Panc1 (cell line): ENCODE measurements around the gene ALDH1A1. TPM values are rescaled to one million over a fixed set of nuclear protein-coding genes. Genes with fewer than 3 reads are reported as not detected.

ENCODE experiments used
- ATAC-seq: fragments of 200-7000 bp; cut with Tn5 transposase; 2 replicates; pipeline ENCODE4 v1.9.1; 2020; ENCODE audit warnings: mild to moderate bottlenecking, moderate library complexity
- BruUV-seq: library from RNA; stranded (reverse); fragments of 400-500 nt; replicated peaks from 2 replicates; lab custom pipeline; 2021; lab: Mats Ljungman, UMichigan
- CTCF ChIA-PET: fragments of 300-600 bp; sonication (Branson Sonifier 250); formaldehyde crosslinking; loops from one replicate; lab custom pipeline; 2022; ENCODE audit warnings: antibody characterized with exemption; lab: Charles Lee
- POLR2A ChIA-PET: fragments of 300-600 bp; sonication (Branson Sonifier 250); formaldehyde crosslinking; loops from one replicate; lab custom pipeline; 2022; ENCODE audit warnings: antibody characterized with exemption; lab: Charles Lee
- DNase-seq: peaks from one replicate; pipeline ENCODE4 v3.0.0-alpha.2; 2010; ENCODE audit warnings: low read depth, low spot score
- H3K27ac ChIP-seq: 2 replicates; pipeline ENCODE4 v1.5.1; 2011; ENCODE audit warnings: mild to moderate bottlenecking, low read length, inconsistent platforms
- H3K27me3 ChIP-seq: fragments of 200-500 bp; sonication (Bioruptor generic); 2 replicates; pipeline ENCODE4 v1.6.0; 2014; ENCODE audit warnings: low read length, inconsistent platforms; ENCODE audit not compliant: control insufficient read depth, insufficient read depth
- H3K36me3 ChIP-seq: fragments of 200-500 bp; sonication (Bioruptor generic); 2 replicates; pipeline ENCODE4 v1.5.1; 2014; ENCODE audit warnings: inconsistent platforms, mild to moderate bottlenecking, low read length, moderate library complexity; ENCODE audit not compliant: control insufficient read depth, insufficient read depth
- H3K4me1 ChIP-seq: 2 replicates; pipeline ENCODE4 v1.5.1; 2011; ENCODE audit warnings: inconsistent platforms, mild to moderate bottlenecking, low read length, moderate library complexity; ENCODE audit not compliant: control insufficient read depth, insufficient read depth
- H3K4me3 ChIP-seq, 2 experiments: 2 replicates each; pipeline ENCODE4 v1.5.1; 2011 to 2012; ENCODE audit warnings: low read depth in 2 of 2, low read length in 2 of 2, mild to moderate bottlenecking in 2 of 2, inconsistent platforms in 1 of 2, moderate library complexity in 1 of 2
- H3K9me3 ChIP-seq: fragments of 200-500 bp; sonication (Bioruptor generic); 2 replicates; pipeline ENCODE4 v1.5.1; 2014; ENCODE audit warnings: low read depth, mild to moderate bottlenecking, inconsistent platforms, low read length, moderate library complexity; ENCODE audit not compliant: control insufficient read depth, insufficient read depth
- POLR2AphosphoS5 ChIP-seq: IDR thresholded peaks from 2 replicates; pipeline ENCODE4 v1.6.1; 2012; ENCODE audit warnings: mild to moderate bottlenecking, low read depth, low read length, moderate library complexity
- SIN3A ChIP-seq: IDR thresholded peaks from 2 replicates; pipeline ENCODE4 v1.6.1; 2012; ENCODE audit warnings: low read depth, mild to moderate bottlenecking, low read length, moderate library complexity, borderline replicate concordance; ENCODE audit not compliant: insufficient read depth
- TCF7L2 ChIP-seq: IDR thresholded peaks from 2 replicates; pipeline ENCODE4 v1.6.1; 2011; ENCODE audit warnings: mild to moderate bottlenecking, low read depth, low read length, inconsistent platforms
- in situ Hi-C: cut with HindIII; loops from 2 replicates; pipeline ENCODE4 v1.10.0; 2016; ENCODE audit warnings: low sequenced_read_pairs, low pct_unique_long_range_greater_than_20kb
- intact Hi-C: fragments of 100-400 bp; cut with micrococcal nuclease; formaldehyde crosslinking; loops from one replicate; pipeline ENCODE4 v1.10.0; 2022; ENCODE audit not compliant: unreplicated experiment
- total RNA-seq: library from RNA; stranded (reverse); gene quantifications from one replicate; pipeline ENCODE4 v1.2.1, GENCODE V29; 2021; ENCODE audit not compliant: unreplicated experiment
- TF ChIP-seq, protein P1 (sequence below): fragments of 450-650 bp; IDR thresholded peaks from 2 replicates; pipeline ENCODE4 v1.5.1; 2017; ENCODE audit warnings: mild to moderate bottlenecking
- TF ChIP-seq, protein P2 (sequence below), 2 experiments: IDR thresholded peaks; 2 replicates each; pipeline ENCODE4 v1.6.1; 2011 to 2012; ENCODE audit warnings: low read depth in 2 of 2, control low read depth in 1 of 2, low read length in 1 of 2, mild to moderate bottlenecking in 1 of 2, moderate library complexity in 1 of 2; ENCODE audit not compliant: insufficient read depth in 1 of 2

The ALDH1A1 gene
- total RNA-seq, 1 experiment from 2014 or later: 0.54 TPM

DNA sequence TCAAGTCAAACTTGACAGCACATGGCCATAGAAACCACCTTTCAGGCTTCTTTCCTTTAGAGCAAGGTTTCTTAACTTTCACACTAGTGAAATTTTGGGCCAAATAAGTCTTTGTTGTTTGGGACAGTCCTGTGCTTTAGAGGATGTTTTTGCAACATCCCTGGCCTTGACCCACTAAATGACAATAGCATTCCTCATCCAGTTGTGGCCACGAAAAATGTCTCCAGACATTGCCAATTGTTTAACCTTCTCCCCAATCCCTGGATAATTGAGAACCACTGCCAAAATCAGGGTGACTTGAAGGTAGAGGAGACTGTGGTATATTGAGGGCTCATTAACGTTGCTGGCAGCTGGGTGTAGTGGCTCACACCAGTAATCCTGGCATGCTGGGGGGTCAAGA is 72.0 kb downstream of the ALDH1A1 start:
- H3K4me3 ChIP-seq: no peak overlapping the region
- in situ Hi-C loops (no loop called here), intact Hi-C loops (no loop called here)
- no peaks in the 10 kb centered on the region for H3K36me3 ChIP-seq
- ATAC-seq: no peak
- H3K4me1 ChIP-seq: no peaks in the 10 kb centered on the region
- H3K9me3 ChIP-seq: no peaks in the 10 kb centered on the region
- DNase-seq: no peak
- TF ChIP-seq POLR2AphosphoS5: no peak
- TF ChIP-seq, protein P1, sequence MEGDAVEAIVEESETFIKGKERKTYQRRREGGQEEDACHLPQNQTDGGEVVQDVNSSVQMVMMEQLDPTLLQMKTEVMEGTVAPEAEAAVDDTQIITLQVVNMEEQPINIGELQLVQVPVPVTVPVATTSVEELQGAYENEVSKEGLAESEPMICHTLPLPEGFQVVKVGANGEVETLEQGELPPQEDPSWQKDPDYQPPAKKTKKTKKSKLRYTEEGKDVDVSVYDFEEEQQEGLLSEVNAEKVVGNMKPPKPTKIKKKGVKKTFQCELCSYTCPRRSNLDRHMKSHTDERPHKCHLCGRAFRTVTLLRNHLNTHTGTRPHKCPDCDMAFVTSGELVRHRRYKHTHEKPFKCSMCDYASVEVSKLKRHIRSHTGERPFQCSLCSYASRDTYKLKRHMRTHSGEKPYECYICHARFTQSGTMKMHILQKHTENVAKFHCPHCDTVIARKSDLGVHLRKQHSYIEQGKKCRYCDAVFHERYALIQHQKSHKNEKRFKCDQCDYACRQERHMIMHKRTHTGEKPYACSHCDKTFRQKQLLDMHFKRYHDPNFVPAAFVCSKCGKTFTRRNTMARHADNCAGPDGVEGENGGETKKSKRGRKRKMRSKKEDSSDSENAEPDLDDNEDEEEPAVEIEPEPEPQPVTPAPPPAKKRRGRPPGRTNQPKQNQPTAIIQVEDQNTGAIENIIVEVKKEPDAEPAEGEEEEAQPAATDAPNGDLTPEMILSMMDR: no peak
- no peak for TF ChIP-seq SIN3A
- no peak for TF ChIP-seq TCF7L2
- TF ChIP-seq, protein P2, sequence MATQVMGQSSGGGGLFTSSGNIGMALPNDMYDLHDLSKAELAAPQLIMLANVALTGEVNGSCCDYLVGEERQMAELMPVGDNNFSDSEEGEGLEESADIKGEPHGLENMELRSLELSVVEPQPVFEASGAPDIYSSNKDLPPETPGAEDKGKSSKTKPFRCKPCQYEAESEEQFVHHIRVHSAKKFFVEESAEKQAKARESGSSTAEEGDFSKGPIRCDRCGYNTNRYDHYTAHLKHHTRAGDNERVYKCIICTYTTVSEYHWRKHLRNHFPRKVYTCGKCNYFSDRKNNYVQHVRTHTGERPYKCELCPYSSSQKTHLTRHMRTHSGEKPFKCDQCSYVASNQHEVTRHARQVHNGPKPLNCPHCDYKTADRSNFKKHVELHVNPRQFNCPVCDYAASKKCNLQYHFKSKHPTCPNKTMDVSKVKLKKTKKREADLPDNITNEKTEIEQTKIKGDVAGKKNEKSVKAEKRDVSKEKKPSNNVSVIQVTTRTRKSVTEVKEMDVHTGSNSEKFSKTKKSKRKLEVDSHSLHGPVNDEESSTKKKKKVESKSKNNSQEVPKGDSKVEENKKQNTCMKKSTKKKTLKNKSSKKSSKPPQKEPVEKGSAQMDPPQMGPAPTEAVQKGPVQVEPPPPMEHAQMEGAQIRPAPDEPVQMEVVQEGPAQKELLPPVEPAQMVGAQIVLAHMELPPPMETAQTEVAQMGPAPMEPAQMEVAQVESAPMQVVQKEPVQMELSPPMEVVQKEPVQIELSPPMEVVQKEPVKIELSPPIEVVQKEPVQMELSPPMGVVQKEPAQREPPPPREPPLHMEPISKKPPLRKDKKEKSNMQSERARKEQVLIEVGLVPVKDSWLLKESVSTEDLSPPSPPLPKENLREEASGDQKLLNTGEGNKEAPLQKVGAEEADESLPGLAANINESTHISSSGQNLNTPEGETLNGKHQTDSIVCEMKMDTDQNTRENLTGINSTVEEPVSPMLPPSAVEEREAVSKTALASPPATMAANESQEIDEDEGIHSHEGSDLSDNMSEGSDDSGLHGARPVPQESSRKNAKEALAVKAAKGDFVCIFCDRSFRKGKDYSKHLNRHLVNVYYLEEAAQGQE (IDR thresholded peaks at IDR 0.05; ENCODE audit: insufficient read depth in 1 of 2, low read depth in 2 of 2, low read length in 1 of 2): no peak
- H3K27ac ChIP-seq: no peak overlapping the region
- H3K27me3 ChIP-seq: no peaks in the 10 kb centered on the region
- CTCF ChIA-PET: no interaction called here
- POLR2A ChIA-PET: no interaction called here
- no TSS peak for BruUV-seq

DNA sequence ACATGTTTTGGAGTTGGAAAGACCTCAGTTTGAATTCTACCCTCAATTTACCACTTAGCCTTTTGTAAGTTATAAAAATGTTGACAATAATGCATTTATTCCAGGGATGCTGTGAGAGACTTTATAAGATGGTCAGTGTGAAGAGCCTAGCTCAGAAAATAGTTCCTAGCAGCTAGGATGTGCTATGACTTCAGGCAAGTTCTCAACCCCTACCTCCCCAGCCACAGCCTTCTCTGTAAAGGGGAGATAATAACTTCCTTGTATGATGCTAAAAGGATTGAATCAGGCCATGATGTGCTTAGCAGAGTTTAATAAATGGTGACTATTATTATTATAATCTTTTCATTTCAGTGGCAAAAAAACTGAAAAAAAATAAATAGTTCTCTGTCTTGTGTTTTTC is 77.6 kb downstream of the ALDH1A1 start:
- BruUV-seq: no TSS peak

More for the DNA sequence above, 77.6 kb downstream of the ALDH1A1 start:
- ATAC-seq (no peak), DNase-seq (no peak)
- H3K4me1 ChIP-seq: no peaks in the 10 kb centered on the region
- intact Hi-C loops (no loop called here), in situ Hi-C loops (no loop called here)
- no peaks in the 10 kb centered on the region for H3K36me3 ChIP-seq
- H3K27me3 ChIP-seq: no peaks in the 10 kb centered on the region
- H3K4me3 ChIP-seq: no peak overlapping the region
- H3K27ac ChIP-seq: no peak overlapping the region
- TF ChIP-seq, protein P2 (IDR thresholded peaks at IDR 0.05; ENCODE audit: insufficient read depth in 1 of 2, low read depth in 2 of 2, low read length in 1 of 2): no peak
- TF ChIP-seq, protein P1: no peak
- ChIA-PET POLR2A (no interaction called here), CTCF (no interaction called here)
- no peaks in the 10 kb centered on the region for H3K9me3 ChIP-seq
